Progenitor cell of endocrine pancreas (in vitro differentiated cells): Measurements from ENCODE around the gene IFNL4. TPM values are rescaled to one million over a fixed set of nuclear protein-coding genes. Genes with fewer than 3 reads are reported as not detected.

Source experiments
- DNase-seq: peaks from one replicate; pipeline ENCODE4 v3.0.0; 2021; ENCODE audit warnings: low spot score; ENCODE audit not compliant: unreplicated experiment
- H3K27ac Mint-ChIP-seq: 2 replicates; pipeline ENCODE4 v1.8.0; 2021; ENCODE audit warnings: mild to moderate bottlenecking, moderate library complexity, mixed read lengths
- H3K27me3 Mint-ChIP-seq: 2 replicates; pipeline ENCODE4 v1.8.0; 2021; ENCODE audit warnings: mixed read lengths
- H3K36me3 Mint-ChIP-seq: 2 replicates; pipeline ENCODE4 v1.8.0; 2022; ENCODE audit warnings: mixed read lengths; ENCODE audit not compliant: insufficient read depth
- H3K4me1 Mint-ChIP-seq: 2 replicates; pipeline ENCODE4 v1.8.0; 2021; ENCODE audit warnings: low read depth, mixed read lengths
- H3K4me3 Mint-ChIP-seq: 2 replicates; pipeline ENCODE4 v1.8.0; 2021; ENCODE audit warnings: low read depth, mild to moderate bottlenecking, moderate library complexity, mixed read lengths
- H3K9me3 Mint-ChIP-seq: 2 replicates; pipeline ENCODE4 v1.8.0; 2021; ENCODE audit warnings: low read depth, mixed read lengths
- total RNA-seq: library from RNA; stranded (reverse); gene quantifications from 2 replicates; pipeline ENCODE4 v1.2.1, GENCODE V29; 2021
- TF ChIP-seq, protein P1 (sequence below): fragments of 200-600 bp; sonication (generic); IDR thresholded peaks from one replicate; pipeline ENCODE4 v1.5.0; 2021; ENCODE audit warnings: antibody characterized with exemption, mild to moderate bottlenecking; ENCODE audit not compliant: unreplicated experiment

IFNL4 gene
- total RNA-seq, 1 donor from 2014 or later = not detected

DNA sequence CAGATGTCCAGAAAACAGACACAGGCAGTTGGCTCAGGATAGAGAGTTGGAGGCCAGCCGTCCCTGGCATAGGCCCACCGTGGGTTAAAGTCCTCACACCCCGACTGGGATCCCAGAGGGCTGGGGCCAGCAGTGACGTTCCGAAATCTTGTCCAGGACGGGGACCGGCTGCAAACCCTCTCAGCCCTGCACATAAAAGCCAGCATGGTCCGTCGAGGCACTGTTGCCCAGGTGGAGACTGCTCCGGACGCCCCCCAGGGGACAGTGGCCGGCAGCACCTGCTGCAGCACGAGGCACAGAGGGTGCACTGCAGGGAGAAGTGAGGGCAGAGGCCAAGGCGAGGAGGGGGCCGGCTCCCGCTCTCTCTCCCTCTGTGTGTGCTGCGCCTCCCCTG lies 15.3 kb upstream of the IFNL4 start:
- DNase-seq = no peak
- peaks cover 5% of the 10 kb centered on the region for H3K4me1 Mint-ChIP-seq
- TF ChIP-seq, protein P1, sequence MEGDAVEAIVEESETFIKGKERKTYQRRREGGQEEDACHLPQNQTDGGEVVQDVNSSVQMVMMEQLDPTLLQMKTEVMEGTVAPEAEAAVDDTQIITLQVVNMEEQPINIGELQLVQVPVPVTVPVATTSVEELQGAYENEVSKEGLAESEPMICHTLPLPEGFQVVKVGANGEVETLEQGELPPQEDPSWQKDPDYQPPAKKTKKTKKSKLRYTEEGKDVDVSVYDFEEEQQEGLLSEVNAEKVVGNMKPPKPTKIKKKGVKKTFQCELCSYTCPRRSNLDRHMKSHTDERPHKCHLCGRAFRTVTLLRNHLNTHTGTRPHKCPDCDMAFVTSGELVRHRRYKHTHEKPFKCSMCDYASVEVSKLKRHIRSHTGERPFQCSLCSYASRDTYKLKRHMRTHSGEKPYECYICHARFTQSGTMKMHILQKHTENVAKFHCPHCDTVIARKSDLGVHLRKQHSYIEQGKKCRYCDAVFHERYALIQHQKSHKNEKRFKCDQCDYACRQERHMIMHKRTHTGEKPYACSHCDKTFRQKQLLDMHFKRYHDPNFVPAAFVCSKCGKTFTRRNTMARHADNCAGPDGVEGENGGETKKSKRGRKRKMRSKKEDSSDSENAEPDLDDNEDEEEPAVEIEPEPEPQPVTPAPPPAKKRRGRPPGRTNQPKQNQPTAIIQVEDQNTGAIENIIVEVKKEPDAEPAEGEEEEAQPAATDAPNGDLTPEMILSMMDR = peak; percentile 32
- H3K27ac Mint-ChIP-seq = no peak overlapping the region
- no peak overlapping the region for H3K4me3 Mint-ChIP-seq
- no peaks in the 10 kb centered on the region for H3K9me3 Mint-ChIP-seq
- peaks cover 66% of the 10 kb centered on the region for H3K27me3 Mint-ChIP-seq
- H3K36me3 Mint-ChIP-seq = no peaks in the 10 kb centered on the region

DNA sequence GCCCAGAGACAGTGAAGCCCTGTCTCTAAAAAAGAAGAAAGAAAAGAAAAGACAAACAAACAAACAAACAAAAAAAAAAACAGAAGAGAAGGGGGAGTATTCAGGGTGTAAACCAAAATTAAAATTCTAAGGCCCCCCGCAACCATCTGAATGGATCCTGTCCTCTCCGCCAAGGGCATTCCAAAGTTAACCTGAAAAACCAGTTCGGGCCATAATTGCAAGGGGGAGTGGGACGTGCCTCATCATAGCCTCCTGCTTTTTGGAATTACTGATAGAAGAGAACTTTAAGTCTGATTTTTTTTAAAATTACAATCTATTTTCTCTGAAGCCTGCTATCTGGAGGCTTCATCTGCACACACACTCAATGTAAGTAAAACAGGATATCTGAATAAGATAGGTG lies 13.8 kb upstream of the IFNL4 start:
- peaks cover 5% of the 10 kb centered on the region for H3K4me1 Mint-ChIP-seq
- no peak overlapping the region for H3K27ac Mint-ChIP-seq
- H3K4me3 Mint-ChIP-seq = no peak overlapping the region
- no peak for DNase-seq
- peaks cover 59% of the 10 kb centered on the region for H3K27me3 Mint-ChIP-seq
- H3K9me3 Mint-ChIP-seq = no peaks in the 10 kb centered on the region
- no peaks in the 10 kb centered on the region for H3K36me3 Mint-ChIP-seq
- TF ChIP-seq, protein P1 = no peak

DNA sequence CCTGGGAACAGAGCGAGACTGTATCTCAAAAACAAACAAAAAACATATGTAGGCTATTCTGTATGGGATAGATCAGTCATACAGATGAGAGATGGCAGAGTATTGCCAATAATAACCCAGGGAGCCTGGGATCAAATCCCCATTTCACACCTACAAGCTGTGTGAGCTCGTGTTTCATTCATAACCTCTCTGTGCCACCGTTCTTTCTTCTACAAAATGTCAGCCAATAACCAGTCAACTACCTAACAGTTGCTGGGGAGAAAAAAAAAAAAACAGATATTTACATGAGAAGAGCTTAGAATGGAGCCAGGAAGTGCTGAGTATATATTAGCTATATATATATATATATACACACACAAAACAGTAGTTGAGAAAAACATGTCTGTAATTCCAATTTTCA lies 13.0 kb upstream of the IFNL4 start:
- Mint-ChIP-seq H3K36me3 (no peaks in the 10 kb centered on the region), H3K27ac (no peak overlapping the region), H3K9me3 (no peaks in the 10 kb centered on the region), H3K4me3 (no peak overlapping the region), H3K4me1 (peaks cover 5% of the 10 kb centered on the region), H3K27me3 (peaks cover 54% of the 10 kb centered on the region)
- TF ChIP-seq, protein P1 = no peak
- DNase-seq = no peak

DNA sequence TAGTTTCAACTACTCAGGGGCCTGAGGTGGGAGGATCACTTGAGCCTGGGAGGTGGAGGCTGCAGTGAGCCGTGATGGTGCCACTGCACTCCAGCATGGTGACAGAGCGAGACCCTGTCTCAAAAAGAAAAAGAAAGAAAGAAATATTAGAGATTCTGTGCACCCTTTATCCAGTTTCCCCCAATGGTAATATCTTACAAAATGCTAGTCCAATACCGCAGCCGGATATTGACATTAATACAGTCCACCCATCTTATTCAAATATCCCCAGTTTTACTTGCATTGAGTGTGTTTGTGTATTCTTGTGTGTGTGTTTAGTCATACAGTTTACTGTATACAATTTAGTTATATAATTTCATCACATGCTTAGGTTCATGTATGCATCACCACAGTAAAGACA lies 8.6 kb upstream of the IFNL4 start:
- H3K27ac Mint-ChIP-seq = no peak overlapping the region
- TF ChIP-seq, protein P1 = no peak
- no peak for DNase-seq
- no peak overlapping the region for H3K4me3 Mint-ChIP-seq
- H3K9me3 Mint-ChIP-seq = no peaks in the 10 kb centered on the region
- no peaks in the 10 kb centered on the region for H3K36me3 Mint-ChIP-seq
- H3K4me1 Mint-ChIP-seq = peaks cover under 1% of the 10 kb centered on the region
- H3K27me3 Mint-ChIP-seq = peaks cover 45% of the 10 kb centered on the region

DNA sequence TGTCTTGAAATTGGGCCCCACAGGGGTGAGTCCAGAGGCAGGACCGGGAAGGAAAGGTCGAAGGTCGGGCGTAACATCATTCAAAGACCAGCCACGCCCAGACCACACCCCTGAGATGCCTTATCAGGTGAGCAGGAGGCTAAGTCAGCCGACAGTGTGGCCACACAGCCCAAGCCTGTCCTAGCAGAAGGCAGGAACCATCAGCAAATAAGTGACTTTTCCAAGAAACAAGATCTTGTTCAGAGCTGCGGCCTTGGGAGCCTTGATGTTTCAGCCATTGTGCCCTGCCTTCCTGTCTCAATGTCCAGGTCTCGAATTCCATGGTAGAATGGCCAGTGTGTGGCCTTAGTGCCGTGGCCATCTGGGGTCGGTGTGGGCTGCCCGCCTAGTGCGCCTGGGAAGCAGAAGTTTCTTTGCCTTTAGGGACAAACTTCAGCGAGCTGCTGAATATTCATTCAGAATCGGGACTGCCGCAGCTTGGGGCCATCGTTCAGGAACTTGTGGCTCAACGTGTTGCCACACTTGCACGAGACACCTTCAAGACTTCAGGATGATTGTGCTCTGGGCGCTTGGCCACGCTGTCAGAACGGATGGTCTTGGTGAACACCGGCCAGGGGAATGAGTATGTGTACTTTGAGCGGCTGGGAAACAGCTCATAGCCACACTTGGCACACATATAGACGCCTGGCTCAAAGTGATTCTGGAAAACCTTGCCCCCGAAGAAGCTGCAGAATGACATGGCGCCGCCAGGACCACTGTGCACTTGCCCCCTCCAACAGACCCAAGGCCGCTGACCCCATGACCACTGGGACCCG lies 6.1 kb upstream of the IFNL4 start:
- DNase-seq = no peak
- no peak overlapping the region for H3K27ac Mint-ChIP-seq
- H3K27me3 Mint-ChIP-seq = peaks cover 49% of the 10 kb centered on the region
- no peak overlapping the region for H3K4me3 Mint-ChIP-seq
- H3K9me3 Mint-ChIP-seq = no peaks in the 10 kb centered on the region
- H3K4me1 Mint-ChIP-seq = no peaks in the 10 kb centered on the region
- H3K36me3 Mint-ChIP-seq = no peaks in the 10 kb centered on the region
- TF ChIP-seq, protein P1 = no peak
